Common myeloid progenitor, CD34-positive (primary cell): ENCODE measurements around the gene DCDC1.

Experiments used
- CTCF ChIA-PET: fragments of 350-600 bp; sonication (Branson Sonifier 250); formaldehyde crosslinking; loops from one replicate; lab custom pipeline; 2021; ENCODE audit warnings: antibody characterized with exemption; lab: Charles Lee
- POLR2A ChIA-PET: fragments of 350-600 bp; sonication (Branson Sonifier 250); formaldehyde crosslinking; loops from one replicate; lab custom pipeline; 2021; ENCODE audit warnings: antibody characterized with exemption; lab: Charles Lee
- DNase-seq, 3 donors: peaks; one replicate each; pipeline versions ENCODE4 v3.0.0 to v3.0.0-alpha.2; 2013
- H3K27ac ChIP-seq, 2 experiments: 1 replicate in 1 of 2; 2 replicates in 1 of 2; pipeline ENCODE4 v1.7.0; 2013; ENCODE audit warnings: inconsistent platforms in 2 of 2, low read length in 2 of 2, mild to moderate bottlenecking in 2 of 2, low read depth in 1 of 2, moderate library complexity in 1 of 2; ENCODE audit not compliant: severe bottlenecking in 2 of 2, insufficient read depth in 1 of 2, poor library complexity in 1 of 2
- H3K27me3 ChIP-seq, 5 experiments: replicated peaks in 2 of 5; 1 replicate in 3 of 5; 2 replicates in 2 of 5; pipeline versions ENCODE4 v1.6.1 to v1.7.0; 2013; ENCODE audit warnings: low read length in 4 of 5, mild to moderate bottlenecking in 2 of 5, moderate library complexity in 2 of 5, inconsistent platforms in 1 of 5; ENCODE audit not compliant: insufficient read depth in 5 of 5, control insufficient read depth in 4 of 5
- H3K36me3 ChIP-seq, 4 experiments: 1 replicate in 2 of 4; 2 replicates in 2 of 4; pipeline versions ENCODE4 v1.6.1 to v1.7.0; 2013; ENCODE audit warnings: low read length in 3 of 4, control low read depth in 1 of 4, mild to moderate bottlenecking in 1 of 4; ENCODE audit not compliant: control insufficient read depth in 4 of 4, insufficient read depth in 4 of 4
- H3K4me1 ChIP-seq, 4 experiments: 1 replicate in 3 of 4; 2 replicates in 1 of 4; pipeline versions ENCODE4 v1.6.1 to v1.7.1; 2013; ENCODE audit warnings: low read length in 3 of 4, mild to moderate bottlenecking in 3 of 4, control low read depth in 1 of 4, inconsistent platforms in 1 of 4, moderate library complexity in 1 of 4; ENCODE audit not compliant: control insufficient read depth in 4 of 4, insufficient read depth in 4 of 4; ENCODE audit errors: control extremely low read depth in 1 of 4
- H3K4me3 ChIP-seq, 7 experiments: 1 replicate in 4 of 7; 2 replicates in 3 of 7; pipeline versions ENCODE4 v1.5.1 to v1.7.0; 2013; ENCODE audit warnings: mild to moderate bottlenecking in 7 of 7, low read length in 6 of 7, moderate library complexity in 6 of 7, inconsistent platforms in 2 of 7, low read depth in 2 of 7, control low read depth in 1 of 7; ENCODE audit not compliant: insufficient read depth in 4 of 7, control insufficient read depth in 1 of 7; ENCODE audit errors: extremely low read depth in 1 of 7
- H3K9me3 ChIP-seq, 5 experiments: 1 replicate in 4 of 5; 2 replicates in 1 of 5; pipeline versions ENCODE4 v1.6.1 to v1.7.1; 2013; ENCODE audit warnings: low read length in 4 of 5, mild to moderate bottlenecking in 2 of 5, inconsistent platforms in 1 of 5, low read depth in 1 of 5, moderate library complexity in 1 of 5; ENCODE audit not compliant: control insufficient read depth in 4 of 5, insufficient read depth in 2 of 5; ENCODE audit errors: control extremely low read depth in 1 of 5
- WGBS: methylation state at CpG from one replicate; pipeline ENCODE4 v1.1.5; 2013; ENCODE audit not compliant: insufficient coverage; 5-methylcytosine and 5-hydroxymethylcytosine counted together

DCDC1 gene

GRCh38 chr11:30868626-30869081, 500.9 kb downstream of the DCDC1 start:
- Histone ChIP-seq H3K27me3 (peaks cover 0 to under 1% (median 0%) of the 10 kb centered on the region in 5 experiments), H3K4me3 (no peak overlapping the region), H3K27ac (no peak overlapping the region), H3K9me3 (no peaks in the 10 kb centered on the region), H3K36me3 (no peaks in the 10 kb centered on the region), H3K4me1 (no peaks in the 10 kb centered on the region)
- no peak for DNase-seq
- ChIA-PET POLR2A (no interaction called here), CTCF (no interaction called here)
- WGBS = no CpG with 5 or more reads among the region's 2 CpGs

- Histone ChIP-seq H3K4me1 (no peaks in the 10 kb centered on the region), H3K4me3 (no peak overlapping the region), H3K9me3 (no peaks in the 10 kb centered on the region), H3K27ac (no peak overlapping the region), H3K36me3 (no peaks in the 10 kb centered on the region), H3K27me3 (peaks cover 0 to 2% (median 0%) of the 10 kb centered on the region in 5 experiments)
- WGBS = 100% methylated on average over 1 of the region's 2 CpGs
- DNase-seq = no peak
- ChIA-PET CTCF (no interaction called here), POLR2A (no interaction called here)
These were observed 506.3 kb downstream of the DCDC1 start for GRCh38 chr11:30863209-30863608.

DNA sequence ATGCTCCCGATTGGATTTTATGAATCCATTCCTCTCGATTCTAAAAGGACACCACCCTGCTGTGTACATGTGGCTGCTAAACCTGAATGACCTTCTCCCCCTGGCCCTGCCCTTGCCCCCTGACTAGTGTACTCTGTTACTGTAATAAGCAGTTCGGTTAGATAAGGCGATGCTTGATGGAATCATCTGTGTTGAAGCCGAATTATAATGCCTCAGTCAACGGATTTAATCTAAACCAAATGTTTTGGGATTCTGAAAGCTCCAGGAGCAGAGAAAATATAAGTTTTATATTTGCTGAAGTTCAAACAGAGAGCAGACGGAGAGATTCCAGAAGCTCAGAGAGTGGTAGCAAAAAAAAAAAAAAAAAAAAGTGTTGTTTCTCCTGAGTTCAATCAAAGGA, 508.0 kb downstream of the DCDC1 start:
- 95% methylated on average over 4 of the region's 7 CpGs for WGBS
- DNase-seq = no peak
- H3K4me3 ChIP-seq = no peak overlapping the region
- H3K9me3 ChIP-seq = no peaks in the 10 kb centered on the region
- no peaks in the 10 kb centered on the region for H3K36me3 ChIP-seq
- peaks cover 0 to 2% (median 0%) of the 10 kb centered on the region in 5 experiments for H3K27me3 ChIP-seq
- H3K27ac ChIP-seq = no peak overlapping the region
- CTCF ChIA-PET = no interaction called here
- no peaks in the 10 kb centered on the region for H3K4me1 ChIP-seq
- POLR2A ChIA-PET = no interaction called here

DNA sequence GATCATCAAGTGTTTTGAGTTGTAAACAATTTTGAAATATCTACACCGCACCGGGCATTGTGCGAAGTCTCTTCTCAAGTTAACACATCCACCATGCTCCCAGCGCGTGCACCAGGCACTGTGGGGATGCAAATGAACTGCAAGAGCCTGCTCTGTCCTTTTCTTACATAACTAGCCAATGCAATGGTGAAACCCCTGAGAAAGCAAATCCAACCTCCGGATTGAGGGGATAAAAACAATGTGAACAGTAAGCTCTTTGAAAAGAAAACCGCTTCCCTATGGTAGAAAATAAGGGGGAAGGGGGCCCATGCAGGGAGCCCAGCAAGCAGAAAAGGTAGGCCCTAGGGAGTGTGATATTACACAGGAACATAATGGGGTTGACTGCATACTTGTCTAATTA, 508.5 kb downstream of the DCDC1 start:
- CTCF ChIA-PET = no interaction called here
- POLR2A ChIA-PET = no interaction called here
- peaks cover 0 to 2% (median 0%) of the 10 kb centered on the region in 5 experiments for H3K27me3 ChIP-seq
- WGBS = 86% methylated on average over 4 of the region's 7 CpGs
- H3K4me3 ChIP-seq = no peak overlapping the region
- H3K4me1 ChIP-seq = no peaks in the 10 kb centered on the region
- H3K27ac ChIP-seq = no peak overlapping the region
- H3K36me3 ChIP-seq = no peaks in the 10 kb centered on the region
- DNase-seq = no peak
- no peaks in the 10 kb centered on the region for H3K9me3 ChIP-seq

DNA sequence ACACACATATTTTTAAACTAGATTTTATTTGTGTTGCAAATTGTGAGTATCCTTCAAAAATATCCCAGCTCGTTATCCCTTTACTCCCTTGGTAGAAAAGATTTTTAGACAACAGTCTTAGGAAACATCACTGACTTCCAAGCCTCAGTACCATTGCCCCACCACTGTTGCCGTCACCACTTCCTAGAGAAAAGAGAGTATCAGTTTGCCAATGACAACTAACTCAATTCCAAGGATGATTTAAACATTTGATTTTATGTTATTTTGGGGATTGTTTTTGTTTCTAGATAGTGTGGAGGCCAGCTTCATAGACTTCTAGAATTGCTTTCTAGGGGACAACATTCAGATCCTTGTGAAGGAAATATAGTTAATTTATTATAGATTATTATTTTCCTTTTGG, 509.4 kb downstream of the DCDC1 start:
- Histone ChIP-seq H3K4me3 (no peak overlapping the region), H3K27me3 (peaks cover 0 to 2% (median 0%) of the 10 kb centered on the region in 5 experiments), H3K27ac (no peak overlapping the region), H3K4me1 (no peaks in the 10 kb centered on the region), H3K36me3 (no peaks in the 10 kb centered on the region), H3K9me3 (no peaks in the 10 kb centered on the region)
- DNase-seq = no peak
- ChIA-PET POLR2A (no interaction called here), CTCF (interaction anchor here (0.6 kb wide), 1 partner anchor 14 kb away, joined by 3 read pairs; no protein-coding TSS in a partner anchor)
- WGBS = no CpG with 5 or more reads among the region's 2 CpGs

DNA sequence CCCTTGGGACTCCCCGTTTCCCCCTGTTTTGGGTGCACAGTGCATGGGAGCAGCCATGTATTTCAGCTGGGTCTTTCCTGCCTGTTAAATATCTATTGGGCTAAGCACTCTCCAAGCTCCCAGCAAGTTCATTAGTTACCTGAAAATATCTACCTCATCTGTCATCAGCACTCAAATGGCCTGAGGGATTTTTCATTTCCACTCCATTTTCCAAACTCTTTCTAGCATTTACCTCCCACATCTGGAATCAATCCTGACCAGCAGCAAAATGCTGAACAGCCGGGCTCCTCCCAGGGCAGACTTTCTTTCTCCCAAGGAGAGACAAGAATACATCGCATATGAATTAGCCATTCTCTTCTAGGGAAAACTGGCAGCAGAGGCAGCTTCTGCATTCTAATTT, 509.9 kb downstream of the DCDC1 start:
- CTCF ChIA-PET = interaction anchor here (0.6 kb wide), 1 partner anchor 14 kb away, joined by 3 read pairs; no protein-coding TSS in a partner anchor
- Histone ChIP-seq H3K4me1 (no peaks in the 10 kb centered on the region), H3K4me3 (no peak overlapping the region), H3K36me3 (no peaks in the 10 kb centered on the region), H3K27me3 (peaks cover 0 to 2% (median 0%) of the 10 kb centered on the region in 5 experiments), H3K27ac (no peak overlapping the region), H3K9me3 (no peaks in the 10 kb centered on the region)
- 89% methylated on average over 1 of the region's 3 CpGs for WGBS
- no peak for DNase-seq
- POLR2A ChIA-PET = no interaction called here

- Histone ChIP-seq H3K4me1 (no peaks in the 10 kb centered on the region), H3K36me3 (no peaks in the 10 kb centered on the region), H3K4me3 (no peak overlapping the region), H3K27ac (no peak overlapping the region), H3K27me3 (peaks cover 0 to 2% (median 0%) of the 10 kb centered on the region in 5 experiments), H3K9me3 (no peaks in the 10 kb centered on the region)
- POLR2A ChIA-PET = no interaction called here
- CTCF ChIA-PET = interaction anchor here (1.2 to 4.0 kb wide), 2 partner anchors 495 to 511 kb away, joined by 3 to 15 read pairs; no protein-coding TSS in a partner anchor
- WGBS = 50% methylated on average over 2 of the region's 5 CpGs
- DNase-seq = peak; percentile 15 to 42 (median 39)
These were observed 514.0 kb downstream of the DCDC1 start for GRCh38 chr11:30855383-30856006.
